HepG2 (cell line): ENCODE measurements around the gene RASGRF1. TPM values are rescaled to one million over a fixed set of nuclear protein-coding genes. Genes with fewer than 3 reads are reported as not detected.
A peak's percentile ranks its signal among the peaks of the same experiment; 100 is the strongest.

Experiments used
- ATAC-seq: fragments of 200-7000 bp; cut with Tn5 transposase; 3 replicates; pipeline ENCODE4 v1.9.1; 2020; ENCODE audit warnings: mild to moderate bottlenecking, moderate library complexity
- BruUV-seq: library from RNA; stranded (reverse); fragments of 400-500 nt; replicated peaks from 2 replicates; lab custom pipeline; 2021; lab: Mats Ljungman, UMichigan
- CTCF ChIA-PET: fragments of 300-600 bp; formaldehyde crosslinking; extraction: SDS; loops from one replicate; lab custom pipeline; 2021; ENCODE audit warnings: low total read pairs, inconsistent platforms, low intra/inter-chr PET ratio; lab: Yijun Ruan, JAX
- POLR2A ChIA-PET: fragments of 350-600 bp; sonication (Branson Sonifier 250); formaldehyde crosslinking; loops from one replicate; lab custom pipeline; 2020; ENCODE audit warnings: antibody characterized with exemption, inconsistent platforms; lab: Yijun Ruan, JAX
- DNase-seq: peaks from one replicate; pipeline ENCODE4 v3.0.0-alpha.2; 2015; ENCODE audit warnings: low spot score
- FAIRE-seq: peaks from 3 replicates; lab custom pipeline; 2011; peaks lifted over from hg19 to GRCh38; lab: Jason Lieb, UNC
- H2AFZ ChIP-seq: one replicate; pipeline ENCODE4 v1.6.1; 2011; ENCODE audit warnings: low read length, inconsistent platforms
- H3K27ac ChIP-seq: fragments of 300-600 bp; 3 replicates; pipeline ENCODE4 v1.8.0; 2011; ENCODE audit warnings: mixed run types, mild to moderate bottlenecking, mixed read lengths, low read length, inconsistent platforms; ENCODE audit not compliant: insufficient read depth; ENCODE audit errors: extremely low read length
- H3K27me3 ChIP-seq, 2 experiments: fragments of 200-600 bp in 1 of 2; 2 replicates in 1 of 2; 3 replicates in 1 of 2; pipeline versions ENCODE4 v1.6.0 to v1.8.0; 2011; ENCODE audit warnings: low read length in 2 of 2, mild to moderate bottlenecking in 2 of 2, moderate library complexity in 2 of 2, inconsistent platforms in 1 of 2; ENCODE audit not compliant: insufficient read depth in 2 of 2, control insufficient read depth in 1 of 2
- H3K36me3 ChIP-seq, 2 experiments: fragments of 200-600 bp in 1 of 2; replicated peaks in 1 of 2; 2 replicates in 1 of 2; 3 replicates in 1 of 2; pipeline versions ENCODE4 v1.5.1 to v1.8.0; 2011; ENCODE audit warnings: low read length in 2 of 2, inconsistent platforms in 1 of 2; ENCODE audit not compliant: insufficient read depth in 2 of 2, control insufficient read depth in 1 of 2
- H3K4me1 ChIP-seq: 2 replicates; pipeline ENCODE4 v1.5.1; 2012; ENCODE audit warnings: low read length, inconsistent platforms; ENCODE audit not compliant: insufficient read depth
- H3K4me2 ChIP-seq: 2 replicates; pipeline ENCODE4 v1.6.0; 2011; ENCODE audit warnings: low read depth, low read length, inconsistent platforms
- H3K4me3 ChIP-seq, 3 experiments: fragments of 200-600 bp in 1 of 3; sonication (generic), shearing (Covaris generic) in 1 of 3; replicated peaks in 1 of 3; 2 replicates each; pipeline ENCODE4 v1.5.1; 2011 to 2016; ENCODE audit warnings: low read length in 3 of 3, inconsistent platforms in 2 of 3, low read depth in 2 of 3, mild to moderate bottlenecking in 2 of 3, control low read depth in 1 of 3, mixed read lengths in 1 of 3; ENCODE audit not compliant: insufficient read depth in 1 of 3
- H3K79me2 ChIP-seq: one replicate; pipeline ENCODE4 v1.6.1; 2011; ENCODE audit warnings: low read length, inconsistent platforms; ENCODE audit not compliant: insufficient read depth
- H3K9ac ChIP-seq: 2 replicates; pipeline ENCODE4 v1.6.0; 2011; ENCODE audit warnings: mild to moderate bottlenecking, low read depth, low read length, inconsistent platforms; ENCODE audit not compliant: insufficient read depth
- H3K9me3 ChIP-seq: 2 replicates; pipeline ENCODE4 v1.5.1; 2012; ENCODE audit warnings: mild to moderate bottlenecking, low read length
- H4K20me1 ChIP-seq: 2 replicates; pipeline ENCODE4 v1.6.0; 2011; ENCODE audit warnings: inconsistent platforms, mild to moderate bottlenecking, low read length, moderate library complexity; ENCODE audit not compliant: insufficient read depth
- ARNT ChIP-seq: fragments of 450-650 bp; IDR thresholded peaks from 2 replicates; pipeline ENCODE4 v1.6.1; 2017
- CCDC6 ChIP-seq: sonication (generic); formaldehyde crosslinking; IDR thresholded peaks from 2 replicates; pipeline ENCODE4 v1.8.1; 2022; ENCODE audit warnings: mild to moderate bottlenecking, missing genetic modification reagents, moderate library complexity
- CEBPB ChIP-seq: IDR thresholded peaks from 2 replicates; pipeline ENCODE4 v1.6.1; 2011; ENCODE audit warnings: low read depth, low read length, improper control_type of control experiment, borderline replicate concordance
- CEBPG ChIP-seq: IDR thresholded peaks from 2 replicates; pipeline ENCODE4 v1.6.1; 2016
- CHD4 ChIP-seq: fragments of 200-600 bp; sonication (generic); IDR thresholded peaks from 2 replicates; pipeline ENCODE4 v1.7.0; 2017; ENCODE audit warnings: mild to moderate bottlenecking, low read length, borderline replicate concordance
- PHF21A ChIP-seq: sonication (generic); formaldehyde crosslinking; IDR thresholded peaks from 2 replicates; pipeline ENCODE4 v1.5.0; 2020; ENCODE audit warnings: mild to moderate bottlenecking, missing genetic modification reagents
- PPARG ChIP-seq: conservative IDR thresholded peaks from 2 replicates; pipeline ENCODE4 v1.6.1; 2016; ENCODE audit warnings: missing biosample characterization, missing genetic modification reagents
- PTBP1 ChIP-seq: fragments of 200-400 bp; formaldehyde crosslinking; IDR thresholded peaks from 2 replicates; pipeline ENCODE4 v1.6.1; 2018; ENCODE audit warnings: low read length, low read depth; ENCODE audit not compliant: poor library complexity, severe bottlenecking
- ZBTB39 ChIP-seq: sonication (generic); formaldehyde crosslinking; IDR thresholded peaks from 2 replicates; pipeline ENCODE4 v1.5.0; 2020; ENCODE audit warnings: missing genetic modification reagents
- ZMYM3 ChIP-seq: sonication (generic); formaldehyde crosslinking; IDR thresholded peaks from 2 replicates; pipeline ENCODE4 v1.5.1; 2020; ENCODE audit warnings: mild to moderate bottlenecking, missing genetic modification reagents
- ZNF124 ChIP-seq: sonication (generic); formaldehyde crosslinking; IDR thresholded peaks from 2 replicates; pipeline ENCODE4 v1.4.0; 2020; ENCODE audit warnings: missing genetic modification reagents
- ZNF362 ChIP-seq: sonication (generic); formaldehyde crosslinking; IDR thresholded peaks from 2 replicates; pipeline ENCODE4 v1.4.0; 2020; ENCODE audit warnings: missing genetic modification reagents, mild to moderate bottlenecking, borderline replicate concordance
- ZNF562 ChIP-seq: sonication (generic); formaldehyde crosslinking; IDR thresholded peaks from 2 replicates; pipeline ENCODE4 v1.8.0; 2022; ENCODE audit warnings: missing genetic modification reagents, borderline replicate concordance
- ZNF629 ChIP-seq: sonication (generic); formaldehyde crosslinking; conservative IDR thresholded peaks from 2 replicates; pipeline ENCODE4 v1.5.0; 2020; ENCODE audit warnings: missing genetic modification reagents
- ZNF841 ChIP-seq: sonication (generic); formaldehyde crosslinking; IDR thresholded peaks from 2 replicates; pipeline ENCODE4 v1.8.1; 2023; ENCODE audit warnings: missing genetic modification reagents, borderline replicate concordance
- WGBS: methylation state at CpG from one replicate; pipeline ENCODE4 v1.1.6; 2017; ENCODE audit warnings: low lambda C conversion rate; 5-methylcytosine and 5-hydroxymethylcytosine counted together
- in situ Hi-C: cut with HindIII; loops from 2 replicates; pipeline ENCODE4 v1.10.0; 2017; ENCODE audit warnings: low pct_unique_long_range_greater_than_20kb; ENCODE audit not compliant: extremely low pct_ligation_motif_present
- intact Hi-C: fragments of 100-400 bp; cut with micrococcal nuclease; formaldehyde crosslinking; loops from one replicate; pipeline ENCODE4 v1.10.0; 2022; ENCODE audit not compliant: unreplicated experiment
- polyA plus RNA-seq, 8 experiments: library from polyadenylated mRNA; depleted of rRNA in 3 of 8; stranded (reverse) in 7 of 8; unstranded in 1 of 8; fragments of >200 nt; fragmentation: Illumina TruSeq in 4 of 8; extraction: Trizol in 4 of 8; gene quantifications; 2 replicates each; pipeline versions ENCODE4 v1.2.1 to v1.2.3, GENCODE V29; 2011 to 2016; ENCODE audit warnings: low read depth in 4 of 8, missing spikeins in 1 of 8, mixed read lengths in 1 of 8; ENCODE audit not compliant: insufficient read depth in 1 of 8
- total RNA-seq, 5 experiments: library from RNA; depleted of rRNA; stranded (reverse); fragments of >200 nt; fragmentation: Illumina TruSeq; extraction: Trizol; gene quantifications; 2 replicates each; pipeline ENCODE4 v1.2.3, GENCODE V29; 2016; ENCODE audit warnings: low read depth in 1 of 5
- TF ChIP-seq, protein P1 (sequence below): sonication (generic); formaldehyde crosslinking; IDR thresholded peaks from 2 replicates; pipeline ENCODE4 v1.5.0; 2020; ENCODE audit warnings: mild to moderate bottlenecking, missing genetic modification reagents

The RASGRF1 gene
- total and polyA plus RNA-seq, 2 of the 13 experiments (the other 11 are each of a cell fraction or from before 2014, with no cell fraction given): 0.55 to 3.0 TPM

- TF ChIP-seq PHF21A (CRISPR knock-in tag): no peak
- TF ChIP-seq ZNF362 (CRISPR knock-in tag): no peak
- no peak for TF ChIP-seq PTBP1
- TF ChIP-seq PPARG (CRISPR knock-in tag): no peak
- TF ChIP-seq CHD4: no peak
These were observed 75.2 kb downstream of the RASGRF1 start (continued) for GRCh38 chr15:79015416-79015815.

DNA sequence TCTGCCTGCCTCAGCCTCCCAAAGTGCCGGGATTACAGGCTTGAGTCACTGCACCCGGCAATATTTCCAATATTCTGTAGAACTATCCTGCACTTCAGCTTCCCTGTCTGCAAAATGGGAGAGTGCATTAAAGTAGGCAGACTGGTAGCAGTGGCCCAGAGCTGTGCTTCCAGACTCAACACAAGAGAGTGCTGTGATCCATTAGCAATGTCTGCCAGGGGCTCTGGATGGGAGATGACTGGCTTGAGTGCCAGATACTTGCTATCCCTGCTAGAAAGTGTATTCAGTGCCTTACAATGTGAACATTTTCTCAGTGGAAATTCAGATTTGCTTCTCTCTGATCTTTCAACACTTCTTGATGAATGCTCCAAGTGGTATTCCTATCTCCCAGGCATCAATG, 80.3 kb downstream of the RASGRF1 start:
- TF ChIP-seq, protein P1, sequence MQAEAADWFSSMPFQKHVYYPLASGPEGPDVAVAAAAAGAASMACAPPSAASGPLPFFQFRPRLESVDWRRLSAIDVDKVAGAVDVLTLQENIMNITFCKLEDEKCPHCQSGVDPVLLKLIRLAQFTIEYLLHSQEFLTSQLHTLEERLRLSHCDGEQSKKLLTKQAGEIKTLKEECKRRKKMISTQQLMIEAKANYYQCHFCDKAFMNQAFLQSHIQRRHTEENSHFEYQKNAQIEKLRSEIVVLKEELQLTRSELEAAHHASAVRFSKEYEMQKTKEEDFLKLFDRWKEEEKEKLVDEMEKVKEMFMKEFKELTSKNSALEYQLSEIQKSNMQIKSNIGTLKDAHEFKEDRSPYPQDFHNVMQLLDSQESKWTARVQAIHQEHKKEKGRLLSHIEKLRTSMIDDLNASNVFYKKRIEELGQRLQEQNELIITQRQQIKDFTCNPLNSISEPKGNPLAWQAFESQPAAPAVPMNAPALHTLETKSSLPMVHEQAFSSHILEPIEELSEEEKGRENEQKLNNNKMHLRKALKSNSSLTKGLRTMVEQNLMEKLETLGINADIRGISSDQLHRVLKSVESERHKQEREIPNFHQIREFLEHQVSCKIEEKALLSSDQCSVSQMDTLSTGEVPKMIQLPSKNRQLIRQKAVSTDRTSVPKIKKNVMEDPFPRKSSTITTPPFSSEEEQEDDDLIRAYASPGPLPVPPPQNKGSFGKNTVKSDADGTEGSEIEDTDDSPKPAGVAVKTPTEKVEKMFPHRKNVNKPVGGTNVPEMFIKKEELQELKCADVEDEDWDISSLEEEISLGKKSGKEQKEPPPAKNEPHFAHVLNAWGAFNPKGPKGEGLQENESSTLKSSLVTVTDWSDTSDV (CRISPR knock-in tag): no peak
- no peak for TF ChIP-seq ZBTB39 (CRISPR knock-in tag)
- TF ChIP-seq ZNF629 (CRISPR knock-in tag): peak; percentile 73
- no peak for TF ChIP-seq CEBPB
- TF ChIP-seq ZNF841 (CRISPR knock-in tag): no peak
- TF ChIP-seq CCDC6: no peak
- TF ChIP-seq ARNT: no peak
- TF ChIP-seq ZMYM3 (CRISPR knock-in tag): 0 out of 2 replicates have a peak, but pooled peaks have one; percentile 35
- no peak for TF ChIP-seq ZNF562 (CRISPR knock-in tag)
- TF ChIP-seq ZNF124 (CRISPR knock-in tag): no peak
- no peak for TF ChIP-seq CEBPG
- WGBS: 21% methylated on average over 2 of the region's 2 CpGs
- FAIRE-seq: no peak
- BruUV-seq: no TSS peak
- Histone ChIP-seq H3K9ac (no peak overlapping the region), H2AFZ (no peak overlapping the region), H3K27ac (no peak overlapping the region), H3K79me2 (no peaks in the 10 kb centered on the region), H3K4me1 (peaks cover 32% of the 10 kb centered on the region), H3K4me2 (no peak overlapping the region), H3K36me3 (no peaks in the 10 kb centered on the region), H3K9me3 (no peaks in the 10 kb centered on the region), H3K4me3 (no peak overlapping the region), H3K27me3 (no peaks in the 10 kb centered on the region; a peak in 1 of 5 replicates), H4K20me1 (no peaks in the 10 kb centered on the region)
- ATAC-seq: peak; percentile 27; the same call in 1 of the 3 replicates
- intact Hi-C loops: no loop called here
- POLR2A ChIA-PET: interaction anchor here (0.9 kb wide), 1 partner anchor 17 kb away, joined by 5 read pairs; no protein-coding TSS in a partner anchor
- in situ Hi-C loops: no loop called here
- CTCF ChIA-PET: no interaction called here
- no peak for DNase-seq
